HEK293 (cell line): Measurements from ENCODE around the gene SPIRE2.

Source experiments
- CTCF ChIA-PET: fragments of 350-600 bp; formaldehyde crosslinking; extraction: SDS; loops from one replicate; lab custom pipeline; 2021; ENCODE audit warnings: antibody characterized with exemption; lab: Yijun Ruan, JAX
- POLR2A ChIA-PET: fragments of 300-600 bp; formaldehyde crosslinking; extraction: SDS; loops from one replicate; lab custom pipeline; 2020; ENCODE audit warnings: antibody characterized with exemption, inconsistent platforms; lab: Yijun Ruan, JAX
- H3K27ac ChIP-seq: fragments of 200-500 bp; sonication (Bioruptor generic); 2 replicates; pipeline ENCODE4 v1.5.1; 2014; ENCODE audit warnings: low read depth, low read length, control low read depth, inconsistent platforms; ENCODE audit errors: extremely low read depth
- H3K36me3 ChIP-seq, 2 experiments: fragments of 200-500 bp in 1 of 2; sonication (Bioruptor generic) in 1 of 2; 1 replicate in 1 of 2; 2 replicates in 1 of 2; pipeline ENCODE4 v1.5.1; 2014 to 2017; ENCODE audit warnings: inconsistent platforms in 2 of 2, low read length in 2 of 2; ENCODE audit not compliant: control insufficient read depth in 2 of 2, insufficient read depth in 1 of 2
- H3K4me1 ChIP-seq: fragments of 200-500 bp; sonication (Bioruptor generic); 2 replicates; pipeline ENCODE4 v1.5.1; 2014; ENCODE audit warnings: mild to moderate bottlenecking, low read length, inconsistent platforms; ENCODE audit not compliant: control insufficient read depth, insufficient read depth
- H3K4me3 ChIP-seq: 2 replicates; pipeline ENCODE4 v1.5.1; 2011; ENCODE audit warnings: low read depth, mild to moderate bottlenecking, control low read depth, low read length, moderate library complexity
- H3K9me3 ChIP-seq: fragments of 200-500 bp; sonication (Bioruptor generic); 2 replicates; pipeline ENCODE4 v1.5.1; 2014; ENCODE audit warnings: low read depth, low read length, inconsistent platforms; ENCODE audit not compliant: control insufficient read depth, insufficient read depth
- KLF1 ChIP-seq: fragments of 450-650 bp; formaldehyde crosslinking; IDR thresholded peaks from 2 replicates; pipeline ENCODE4 v1.5.1; 2016; ENCODE audit warnings: missing biosample characterization, missing genetic modification characterization
- TRIM28 ChIP-seq: IDR thresholded peaks from 2 replicates; pipeline ENCODE4 v1.6.1; 2011; ENCODE audit warnings: low read length, control low read depth, borderline replicate concordance
- YY2 ChIP-seq: fragments of 450-650 bp; formaldehyde crosslinking; IDR thresholded peaks from 2 replicates; pipeline ENCODE4 v1.5.1; 2016; ENCODE audit warnings: missing biosample characterization, missing genetic modification characterization
- ZIC2 ChIP-seq: fragments of 450-650 bp; formaldehyde crosslinking; IDR thresholded peaks from 2 replicates; pipeline ENCODE4 v1.5.1; 2016; ENCODE audit warnings: missing biosample characterization, missing genetic modification characterization
- ZNF121 ChIP-seq: fragments of 450-650 bp; formaldehyde crosslinking; IDR thresholded peaks from 2 replicates; pipeline ENCODE4 v1.5.1; 2016; ENCODE audit warnings: missing biosample characterization, missing genetic modification characterization
- ZNF146 ChIP-seq: fragments of 450-650 bp; formaldehyde crosslinking; IDR thresholded peaks from 2 replicates; pipeline ENCODE4 v1.5.1; 2016; ENCODE audit warnings: missing biosample characterization, missing genetic modification characterization
- ZNF274 ChIP-seq, 2 experiments: fragments of 200-500 bp in 1 of 2; fragments of 450-650 bp in 1 of 2; sonication (Bioruptor generic) in 1 of 2; formaldehyde crosslinking in 1 of 2; IDR thresholded peaks; 2 replicates each; pipeline versions ENCODE4 v1.5.1 to v1.6.1; 2014 to 2016; ENCODE audit warnings: borderline replicate concordance in 1 of 2, inconsistent platforms in 1 of 2, low read length in 1 of 2, missing biosample characterization in 1 of 2, missing genetic modification characterization in 1 of 2
- ZNF292 ChIP-seq: fragments of 450-650 bp; formaldehyde crosslinking; IDR thresholded peaks from 2 replicates; pipeline ENCODE4 v1.5.1; 2016; ENCODE audit warnings: low read depth, missing biosample characterization, missing genetic modification characterization, borderline replicate concordance
- ZNF302 ChIP-seq: fragments of 450-650 bp; formaldehyde crosslinking; IDR thresholded peaks from 2 replicates; pipeline ENCODE4 v1.5.1; 2016; ENCODE audit warnings: missing biosample characterization, missing genetic modification characterization, low read depth
- ZNF433 ChIP-seq: fragments of 450-650 bp; formaldehyde crosslinking; IDR thresholded peaks from 2 replicates; pipeline ENCODE4 v1.5.1; 2016; ENCODE audit warnings: missing biosample characterization, missing genetic modification characterization, low read depth
- ZNF585B ChIP-seq: fragments of 450-650 bp; formaldehyde crosslinking; IDR thresholded peaks from 2 replicates; pipeline ENCODE4 v1.5.1; 2016; ENCODE audit warnings: missing biosample characterization, missing genetic modification characterization
- ZNF626 ChIP-seq: fragments of 450-650 bp; sonication (Bioruptor Pico); formaldehyde crosslinking; IDR thresholded peaks from 2 replicates; pipeline ENCODE4 v1.5.1; 2018; ENCODE audit warnings: missing biosample characterization, missing genetic modification characterization, inconsistent platforms
- TF ChIP-seq, protein P1 (sequence below): fragments of 450-650 bp; formaldehyde crosslinking; IDR thresholded peaks from 2 replicates; pipeline ENCODE4 v1.5.1; 2016; ENCODE audit warnings: missing biosample characterization, missing genetic modification characterization
- TF ChIP-seq, protein P2 (sequence below): fragments of 450-650 bp; formaldehyde crosslinking; IDR thresholded peaks from 2 replicates; pipeline ENCODE4 v1.5.1; 2016; ENCODE audit warnings: missing biosample characterization, missing genetic modification characterization
- TF ChIP-seq, protein P3 (sequence below): fragments of 450-650 bp; formaldehyde crosslinking; IDR thresholded peaks from 2 replicates; pipeline ENCODE4 v1.5.1; 2016; ENCODE audit warnings: missing biosample characterization, missing genetic modification characterization

Gene SPIRE2

DNA sequence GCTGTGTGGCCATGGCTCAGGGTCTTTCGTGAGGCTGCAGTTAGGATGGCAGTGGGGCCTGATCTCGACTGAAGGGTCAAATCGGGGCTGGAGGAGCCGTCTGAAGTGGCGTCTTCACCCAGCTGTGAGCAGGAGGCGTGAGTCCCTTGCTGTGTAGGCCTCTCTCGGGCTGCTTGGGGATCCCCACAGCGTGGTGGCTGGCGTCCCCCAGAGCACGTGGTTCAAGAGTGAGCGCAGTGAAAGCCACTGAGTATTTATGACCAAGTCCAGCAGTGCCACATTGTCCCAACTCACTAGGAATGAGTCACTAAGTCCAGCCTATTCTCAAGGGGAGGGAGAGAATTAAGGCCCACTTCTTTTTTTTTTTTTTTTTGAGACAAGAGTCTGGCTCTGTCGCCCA is 33.4 kb downstream of the SPIRE2 start:
- H3K36me3 ChIP-seq = peaks cover 8 to 55% of the 10 kb centered on the region in 2 experiments; a peak in 2 of 3 replicates
- H3K27ac ChIP-seq = no peak overlapping the region
- ChIA-PET CTCF (interaction anchor here (0.6 to 3.2 kb wide), 21 partner anchors 10 to 341 kb away, joined by 3 to 34 read pairs (median 5); partner anchors contain the start of genes FANCA and TCF25), POLR2A (interaction anchor here (1.3 to 3.1 kb wide), 3 partner anchors 11 to 70 kb away, joined by 4 to 22 read pairs (median 9); partner anchors contain the start of genes FANCA and TCF25)
- no peaks in the 10 kb centered on the region for H3K9me3 ChIP-seq
- H3K4me3 ChIP-seq = no peak overlapping the region
- no peaks in the 10 kb centered on the region for H3K4me1 ChIP-seq
- TF ChIP-seq TRIM28 (no peak), YY2 (tag by site-specific recombination) (no peak), ZNF302 (tag by site-specific recombination) (no peak), ZNF626 (tag by site-specific recombination) (no peak), ZNF274 (IDR thresholded peaks at IDR 0.05; ENCODE audit: low read length) (no peak), ZNF274 (tag by site-specific recombination; IDR thresholded peaks at IDR 0.05; ENCODE audit: borderline replicate concordance) (no peak), ZNF433 (tag by site-specific recombination) (no peak), ZNF585B (tag by site-specific recombination) (no peak), ZNF121 (no peak), ZNF292 (no peak), ZNF146 (tag by site-specific recombination) (no peak)
- TF ChIP-seq, protein P1, sequence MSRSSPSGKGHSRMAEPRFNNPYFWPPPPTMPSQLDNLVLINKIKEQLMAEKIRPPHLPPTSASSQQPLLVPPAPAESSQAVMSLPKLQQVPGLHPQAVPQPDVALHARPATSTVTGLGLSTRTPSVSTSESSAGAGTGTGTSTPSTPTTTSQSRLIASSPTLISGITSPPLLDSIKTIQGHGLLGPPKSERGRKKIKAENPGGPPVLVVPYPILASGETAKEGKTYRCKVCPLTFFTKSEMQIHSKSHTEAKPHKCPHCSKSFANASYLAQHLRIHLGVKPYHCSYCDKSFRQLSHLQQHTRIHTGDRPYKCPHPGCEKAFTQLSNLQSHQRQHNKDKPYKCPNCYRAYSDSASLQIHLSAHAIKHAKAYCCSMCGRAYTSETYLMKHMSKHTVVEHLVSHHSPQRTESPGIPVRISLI (tag by site-specific recombination) = no peak

DNA sequence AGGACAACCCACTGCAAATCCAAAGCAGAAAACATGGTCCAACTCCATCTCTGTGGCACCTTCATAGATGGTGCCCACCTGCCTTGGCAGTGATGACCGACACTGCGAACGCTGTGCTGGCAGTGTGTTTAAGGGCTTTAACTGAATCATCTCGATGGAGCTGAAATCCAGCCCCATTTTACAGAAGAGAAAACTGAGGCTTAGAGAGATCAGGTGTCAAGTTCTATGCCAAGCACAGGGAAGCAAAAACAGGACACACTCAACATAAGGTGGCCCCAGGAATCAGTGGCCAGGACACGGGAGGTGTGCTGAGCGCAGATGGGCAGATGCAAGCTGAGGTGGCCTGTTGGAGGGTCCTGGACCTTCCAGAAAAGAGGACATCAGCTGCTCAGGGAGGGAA is 34.5 kb downstream of the SPIRE2 start:
- Histone ChIP-seq H3K27ac (no peak overlapping the region), H3K4me3 (no peak overlapping the region), H3K9me3 (no peaks in the 10 kb centered on the region), H3K36me3 (peaks cover 5 to 58% of the 10 kb centered on the region in 2 experiments; a peak in 2 of 3 replicates), H3K4me1 (no peaks in the 10 kb centered on the region)
- POLR2A ChIA-PET = interaction anchor here (2.3 kb wide), 1 partner anchor 10 kb away, joined by 10 read pairs; the partner anchor contains the start of gene TCF25
- CTCF ChIA-PET = interaction anchor here (1.1 kb wide), 2 partner anchors 120 to 162 kb away, joined by 3 read pairs; no protein-coding TSS in a partner anchor
- TF ChIP-seq, protein P2, sequence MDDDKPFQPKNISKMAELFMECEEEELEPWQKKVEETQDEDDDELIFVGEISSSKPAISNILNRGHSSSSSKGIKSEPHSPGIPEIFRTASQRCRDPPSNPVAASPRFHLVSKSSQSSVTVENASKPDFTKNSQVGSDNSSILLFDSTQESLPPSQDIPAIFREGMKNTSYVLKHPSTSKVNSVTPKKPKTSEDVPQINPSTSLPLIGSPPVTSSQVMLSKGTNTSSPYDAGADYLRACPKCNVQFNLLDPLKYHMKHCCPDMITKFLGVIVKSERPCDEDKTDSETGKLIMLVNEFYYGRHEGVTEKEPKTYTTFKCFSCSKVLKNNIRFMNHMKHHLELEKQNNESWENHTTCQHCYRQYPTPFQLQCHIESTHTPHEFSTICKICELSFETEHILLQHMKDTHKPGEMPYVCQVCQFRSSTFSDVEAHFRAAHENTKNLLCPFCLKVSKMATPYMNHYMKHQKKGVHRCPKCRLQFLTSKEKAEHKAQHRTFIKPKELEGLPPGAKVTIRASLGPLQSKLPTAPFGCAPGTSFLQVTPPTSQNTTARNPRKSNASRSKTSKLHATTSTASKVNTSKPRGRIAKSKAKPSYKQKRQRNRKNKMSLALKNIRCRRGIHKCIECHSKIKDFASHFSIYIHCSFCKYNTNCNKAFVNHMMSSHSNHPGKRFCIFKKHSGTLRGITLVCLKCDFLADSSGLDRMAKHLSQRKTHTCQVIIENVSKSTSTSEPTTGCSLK = no peak
- TF ChIP-seq, protein P3, sequence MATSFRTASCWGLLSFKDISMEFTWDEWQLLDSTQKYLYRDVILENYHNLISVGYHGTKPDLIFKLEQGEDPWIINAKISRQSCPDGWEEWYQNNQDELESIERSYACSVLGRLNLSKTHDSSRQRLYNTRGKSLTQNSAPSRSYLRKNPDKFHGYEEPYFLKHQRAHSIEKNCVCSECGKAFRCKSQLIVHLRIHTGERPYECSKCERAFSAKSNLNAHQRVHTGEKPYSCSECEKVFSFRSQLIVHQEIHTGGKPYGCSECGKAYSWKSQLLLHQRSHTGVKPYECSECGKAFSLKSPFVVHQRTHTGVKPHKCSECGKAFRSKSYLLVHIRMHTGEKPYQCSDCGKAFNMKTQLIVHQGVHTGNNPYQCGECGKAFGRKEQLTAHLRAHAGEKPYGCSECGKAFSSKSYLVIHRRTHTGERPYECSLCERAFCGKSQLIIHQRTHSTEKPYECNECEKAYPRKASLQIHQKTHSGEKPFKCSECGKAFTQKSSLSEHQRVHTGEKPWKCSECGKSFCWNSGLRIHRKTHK (tag by site-specific recombination) = no peak
- no peak for TF ChIP-seq KLF1 (tag by site-specific recombination)
- no peak for TF ChIP-seq ZIC2 (tag by site-specific recombination)
